PC-9 (cell line): ENCODE measurements around the gene NHLRC4. TPM values are rescaled to one million over a fixed set of nuclear protein-coding genes. Genes with fewer than 3 reads are reported as not detected.

Experiments used
- BruUV-seq: library from RNA; stranded (reverse); fragments of 400-500 nt; replicated peaks from 2 replicates; lab custom pipeline; 2021; lab: Mats Ljungman, UMichigan
- CTCF ChIA-PET: fragments of 300-600 bp; sonication (Branson Sonifier 250); formaldehyde crosslinking; loops from one replicate; lab custom pipeline; 2022; ENCODE audit warnings: antibody characterized with exemption; lab: Charles Lee
- POLR2A ChIA-PET: fragments of 300-600 bp; sonication (Branson Sonifier 250); formaldehyde crosslinking; loops from one replicate; lab custom pipeline; 2022; ENCODE audit warnings: antibody characterized with exemption; ENCODE audit not compliant: unreplicated experiment; lab: Charles Lee
- DNase-seq, 2 experiments: peaks; one replicate each; pipeline versions ENCODE4 v3.0.0 to v3.0.0-alpha.2; 2015 to 2022; ENCODE audit warnings: mixed read lengths in 1 of 2
- H2AFZ ChIP-seq: fragments of 200-600 bp; sonication (generic); 2 replicates; pipeline ENCODE4 v1.8.1; 2017; ENCODE audit warnings: antibody characterized with exemption
- H3F3A ChIP-seq: fragments of 200-600 bp; sonication (generic); 2 replicates; pipeline ENCODE4 v1.8.1; 2017; ENCODE audit warnings: antibody characterized with exemption, mild to moderate bottlenecking, low read depth; ENCODE audit not compliant: insufficient read depth
- H3K27ac ChIP-seq: fragments of 200-600 bp; sonication (generic); 2 replicates; pipeline ENCODE4 v1.6.1; 2016; ENCODE audit warnings: mixed run types
- H3K27me3 ChIP-seq: fragments of 200-600 bp; sonication (generic); 2 replicates; pipeline ENCODE4 v1.6.1; 2016; ENCODE audit warnings: low read depth, mixed run types; ENCODE audit not compliant: insufficient read depth
- H3K36me3 ChIP-seq: fragments of 200-600 bp; sonication (generic); 2 replicates; pipeline ENCODE4 v1.6.1; 2016; ENCODE audit warnings: low read depth, mixed run types
- H3K4me1 ChIP-seq: fragments of 200-600 bp; sonication (generic); replicated peaks from 2 replicates; pipeline ENCODE4 v1.6.1; 2016; ENCODE audit warnings: mixed run types; ENCODE audit not compliant: insufficient read depth
- H3K4me2 ChIP-seq: fragments of 200-600 bp; sonication (generic); 2 replicates; pipeline ENCODE4 v1.6.1; 2017; ENCODE audit warnings: mixed run types
- H3K4me3 ChIP-seq: fragments of 200-600 bp; sonication (generic); 2 replicates; pipeline ENCODE4 v1.6.1; 2016; ENCODE audit warnings: mixed run types
- H3K79me2 ChIP-seq: fragments of 200-600 bp; sonication (generic); 2 replicates; pipeline ENCODE4 v1.6.1; 2017; ENCODE audit warnings: low read depth, mixed run types
- H3K9me2 ChIP-seq: fragments of 200-600 bp; sonication (generic); 2 replicates; pipeline ENCODE4 v1.8.1; 2017; ENCODE audit warnings: mild to moderate bottlenecking; ENCODE audit not compliant: insufficient read depth
- H3K9me3 ChIP-seq: fragments of 200-600 bp; sonication (generic); 2 replicates; pipeline ENCODE4 v1.8.1; 2016; ENCODE audit warnings: low read depth; ENCODE audit not compliant: insufficient read depth
- H4K20me1 ChIP-seq: fragments of 200-600 bp; sonication (generic); 2 replicates; pipeline ENCODE4 v1.8.1; 2017; ENCODE audit not compliant: insufficient read depth
- EZH2 ChIP-seq: fragments of 200-600 bp; sonication (generic); IDR thresholded peaks from 2 replicates; pipeline ENCODE4 v1.8.0; 2017; ENCODE audit warnings: antibody characterized with exemption, low read depth
- intact Hi-C: fragments of 100-400 bp; cut with micrococcal nuclease; formaldehyde crosslinking; loops from one replicate; pipeline ENCODE4 v1.10.0; 2022; ENCODE audit not compliant: unreplicated experiment
- total RNA-seq: library from RNA; stranded (reverse); gene quantifications from 2 replicates; pipeline ENCODE4 v1.2.3, GENCODE V29; 2021
- TF ChIP-seq, protein P1 (sequence below): fragments of 200-600 bp; sonication (generic); conservative IDR thresholded peaks from 2 replicates; pipeline ENCODE4 v1.6.1; 2017; ENCODE audit warnings: mixed run types, antibody characterized with exemption, mild to moderate bottlenecking, moderate library complexity

Gene NHLRC4
- total RNA-seq, 1 experiment from 2014 or later: not detected

DNA sequence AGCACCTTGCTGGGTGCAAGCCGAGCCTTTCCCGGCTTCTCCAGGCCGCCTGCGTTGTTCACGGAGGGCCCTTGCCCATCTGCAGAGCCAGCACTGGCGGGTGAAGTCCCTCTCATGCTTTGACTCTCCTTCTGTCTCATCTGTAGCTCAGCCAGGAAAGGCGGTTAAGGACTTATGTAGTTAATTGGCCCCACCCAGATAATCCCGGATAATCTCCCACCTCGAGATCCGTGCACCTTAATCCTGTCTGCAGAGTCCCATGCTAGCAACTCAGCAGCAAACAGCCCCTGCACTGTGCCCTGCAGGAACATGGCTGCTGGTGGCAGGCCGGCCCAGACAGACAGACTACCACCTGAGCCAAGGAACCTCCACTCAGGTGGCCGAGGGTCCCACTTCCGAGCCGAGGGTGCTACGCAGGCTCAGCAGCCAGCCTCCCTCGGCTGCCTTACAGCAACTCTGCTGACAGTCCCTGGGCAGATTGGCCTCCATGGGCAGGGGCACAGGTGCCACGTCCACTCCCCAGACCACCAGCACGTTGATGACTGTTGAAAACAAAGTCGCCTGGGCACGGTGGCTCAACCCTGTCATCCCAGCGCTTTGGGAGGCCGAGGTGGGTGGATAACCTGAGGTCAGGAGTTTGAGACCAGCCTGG, 40.0 kb downstream of the NHLRC4 start:
- intact Hi-C loops: no loop called here
- H3K79me2 ChIP-seq: peaks cover 12% of the 10 kb centered on the region
- H3K36me3 ChIP-seq: no peaks in the 10 kb centered on the region
- ChIA-PET CTCF (no interaction called here), POLR2A (interaction anchor here (0.7 kb wide), 1 partner anchor 254 kb away, joined by 3 read pairs; no protein-coding TSS in a partner anchor)
- H3K4me2 ChIP-seq: no peak overlapping the region
- no peaks in the 10 kb centered on the region for H3K27me3 ChIP-seq
- H2AFZ ChIP-seq: no peak overlapping the region
- no peaks in the 10 kb centered on the region for H3K9me2 ChIP-seq
- H3K27ac ChIP-seq: no peak overlapping the region
- no peak for DNase-seq
- no peaks in the 10 kb centered on the region for H3K9me3 ChIP-seq
- BruUV-seq: no TSS peak
- H3K4me1 ChIP-seq: no peaks in the 10 kb centered on the region
- H3F3A ChIP-seq: no peaks in the 10 kb centered on the region
- TF ChIP-seq, protein P1, sequence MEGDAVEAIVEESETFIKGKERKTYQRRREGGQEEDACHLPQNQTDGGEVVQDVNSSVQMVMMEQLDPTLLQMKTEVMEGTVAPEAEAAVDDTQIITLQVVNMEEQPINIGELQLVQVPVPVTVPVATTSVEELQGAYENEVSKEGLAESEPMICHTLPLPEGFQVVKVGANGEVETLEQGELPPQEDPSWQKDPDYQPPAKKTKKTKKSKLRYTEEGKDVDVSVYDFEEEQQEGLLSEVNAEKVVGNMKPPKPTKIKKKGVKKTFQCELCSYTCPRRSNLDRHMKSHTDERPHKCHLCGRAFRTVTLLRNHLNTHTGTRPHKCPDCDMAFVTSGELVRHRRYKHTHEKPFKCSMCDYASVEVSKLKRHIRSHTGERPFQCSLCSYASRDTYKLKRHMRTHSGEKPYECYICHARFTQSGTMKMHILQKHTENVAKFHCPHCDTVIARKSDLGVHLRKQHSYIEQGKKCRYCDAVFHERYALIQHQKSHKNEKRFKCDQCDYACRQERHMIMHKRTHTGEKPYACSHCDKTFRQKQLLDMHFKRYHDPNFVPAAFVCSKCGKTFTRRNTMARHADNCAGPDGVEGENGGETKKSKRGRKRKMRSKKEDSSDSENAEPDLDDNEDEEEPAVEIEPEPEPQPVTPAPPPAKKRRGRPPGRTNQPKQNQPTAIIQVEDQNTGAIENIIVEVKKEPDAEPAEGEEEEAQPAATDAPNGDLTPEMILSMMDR: no peak
- no peak for TF ChIP-seq EZH2
- peaks cover 7% of the 10 kb centered on the region; the same call in 1 of the 2 replicates for H4K20me1 ChIP-seq
- H3K4me3 ChIP-seq: no peak overlapping the region

DNA sequence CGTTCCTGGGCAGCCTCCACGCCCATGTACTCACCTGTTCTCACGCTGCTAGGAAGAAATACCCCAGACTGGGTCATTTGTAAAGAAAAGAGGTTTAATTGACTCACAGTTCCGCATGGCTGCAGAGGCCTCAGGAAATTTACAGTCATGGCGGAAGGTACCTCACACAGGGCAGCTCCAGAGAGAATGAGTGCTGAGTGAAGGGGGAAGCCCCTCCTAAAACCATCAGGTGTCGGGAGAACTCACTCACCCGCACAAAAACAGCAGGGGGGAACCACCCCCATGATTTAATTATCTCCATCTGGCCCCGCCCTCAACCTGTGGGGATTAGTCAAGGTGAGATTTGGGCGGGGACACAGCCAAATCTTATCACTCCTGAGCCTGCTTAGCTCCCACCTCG, 41.2 kb downstream of the NHLRC4 start:
- ChIA-PET CTCF (no interaction called here), POLR2A (no interaction called here)
- no peaks in the 10 kb centered on the region for H3K9me2 ChIP-seq
- intact Hi-C loops: no loop called here
- no peaks in the 10 kb centered on the region for H3K27me3 ChIP-seq
- DNase-seq: no peak
- no peak overlapping the region for H2AFZ ChIP-seq
- H3K79me2 ChIP-seq: peaks cover 8% of the 10 kb centered on the region
- no peaks in the 10 kb centered on the region for H3K4me1 ChIP-seq
- no peaks in the 10 kb centered on the region for H3K9me3 ChIP-seq
- TF ChIP-seq, protein P1: no peak
- no peak for TF ChIP-seq EZH2
- H3K36me3 ChIP-seq: no peaks in the 10 kb centered on the region
- H3K4me2 ChIP-seq: no peak overlapping the region
- peaks cover 4% of the 10 kb centered on the region; the same call in 1 of the 2 replicates for H4K20me1 ChIP-seq
- H3K27ac ChIP-seq: no peak overlapping the region
- BruUV-seq: no TSS peak
- no peaks in the 10 kb centered on the region for H3F3A ChIP-seq
- H3K4me3 ChIP-seq: no peak overlapping the region

DNA sequence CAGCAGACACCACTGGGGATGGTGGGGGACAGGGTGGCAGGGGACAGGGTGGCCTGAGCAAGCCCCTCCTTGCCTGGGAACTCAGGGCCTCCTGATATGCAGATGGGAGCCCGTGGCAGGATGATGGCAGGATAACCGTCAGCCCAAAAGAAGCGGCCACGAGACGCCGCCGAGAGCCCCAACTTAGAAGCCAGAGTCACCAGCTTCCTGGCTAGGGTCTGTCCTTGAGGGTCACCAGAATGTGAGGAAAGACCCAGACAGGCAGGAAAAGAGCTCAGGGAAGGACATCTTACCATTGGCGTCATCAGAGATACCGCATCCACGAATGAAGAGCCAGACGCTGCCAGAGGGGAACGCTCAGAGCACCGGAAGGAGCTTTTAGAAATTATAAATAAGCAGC, 42.5 kb downstream of the NHLRC4 start:
- BruUV-seq: no TSS peak
- H3K4me1 ChIP-seq: no peaks in the 10 kb centered on the region
- H3K27me3 ChIP-seq: no peaks in the 10 kb centered on the region
- POLR2A ChIA-PET: interaction anchor here (0.7 kb wide), 1 partner anchor 33 kb away, joined by 3 read pairs; no protein-coding TSS in a partner anchor
- H3K9me3 ChIP-seq: no peaks in the 10 kb centered on the region
- no peak overlapping the region for H3K27ac ChIP-seq
- no peak for TF ChIP-seq EZH2
- H3K4me3 ChIP-seq: no peak overlapping the region
- no peak overlapping the region for H2AFZ ChIP-seq
- intact Hi-C loops: no loop called here
- peaks cover 4% of the 10 kb centered on the region; the same call in 1 of the 2 replicates for H4K20me1 ChIP-seq
- H3F3A ChIP-seq: no peaks in the 10 kb centered on the region
- CTCF ChIA-PET: interaction anchor here (1.3 kb wide), 1 partner anchor 16 kb away, joined by 3 read pairs; no protein-coding TSS in a partner anchor
- H3K9me2 ChIP-seq: no peaks in the 10 kb centered on the region
- no peak overlapping the region for H3K4me2 ChIP-seq
- H3K79me2 ChIP-seq: peaks cover 7% of the 10 kb centered on the region
- no peak for DNase-seq
- H3K36me3 ChIP-seq: no peaks in the 10 kb centered on the region
